Karpas-422 (cell line): ENCODE measurements around the gene CFAP300. TPM values are rescaled to one million over a fixed set of nuclear protein-coding genes. Genes with fewer than 3 reads are reported as not detected.

Experiments used
- DNase-seq: peaks from one replicate; pipeline ENCODE4 v3.0.0-alpha.2; 2015
- H2AFZ ChIP-seq: fragments of 200-600 bp; sonication (generic); 2 replicates; pipeline ENCODE4 v1.6.1; 2014; ENCODE audit warnings: antibody characterized with exemption, low read length, mixed read lengths
- H3K27ac ChIP-seq: fragments of 200-600 bp; sonication (generic); 2 replicates; pipeline ENCODE4 v1.5.1; 2014; ENCODE audit warnings: mild to moderate bottlenecking, low read length, moderate library complexity
- H3K27me3 ChIP-seq: fragments of 200-600 bp; sonication (generic); 2 replicates; pipeline ENCODE4 v1.6.1; 2014; ENCODE audit warnings: low read length, mixed read lengths
- H3K36me3 ChIP-seq: fragments of 200-600 bp; sonication (generic); 2 replicates; pipeline ENCODE4 v1.6.1; 2014; ENCODE audit warnings: low read length, mixed read lengths; ENCODE audit not compliant: insufficient read depth
- H3K4me1 ChIP-seq: fragments of 200-600 bp; sonication (generic); 2 replicates; pipeline ENCODE4 v1.6.1; 2014; ENCODE audit warnings: mild to moderate bottlenecking, low read length, mixed read lengths
- H3K4me2 ChIP-seq: fragments of 200-600 bp; sonication (generic); 2 replicates; pipeline ENCODE4 v1.6.1; 2014; ENCODE audit warnings: low read length, low read depth, mild to moderate bottlenecking; ENCODE audit not compliant: poor library complexity, severe bottlenecking
- H3K4me3 ChIP-seq: fragments of 200-600 bp; sonication (generic); 2 replicates; pipeline ENCODE4 v1.5.1; 2014; ENCODE audit warnings: mild to moderate bottlenecking, antibody characterized with exemption, low read length, mixed read lengths
- H3K79me2 ChIP-seq: fragments of 200-600 bp; sonication (generic); 2 replicates; pipeline ENCODE4 v1.6.1; 2014; ENCODE audit warnings: mild to moderate bottlenecking, low read length, mixed read lengths
- H3K9ac ChIP-seq: fragments of 200-600 bp; sonication (generic); 2 replicates; pipeline ENCODE4 v1.6.0; 2014; ENCODE audit warnings: low read length
- H3K9me2 ChIP-seq: fragments of 200-600 bp; sonication (generic), shearing (Covaris generic); replicated peaks from 2 replicates; pipeline ENCODE4 v1.6.0; 2014; ENCODE audit warnings: mild to moderate bottlenecking, low read length, moderate library complexity; ENCODE audit not compliant: insufficient read depth
- H3K9me3 ChIP-seq: fragments of 300-700, 200-600 bp; sonication (generic); 2 replicates; pipeline ENCODE4 v1.6.1; 2014; ENCODE audit warnings: low read length, mixed read lengths
- H4K20me1 ChIP-seq: fragments of 200-600 bp; sonication (generic); 2 replicates; pipeline ENCODE4 v1.6.1; 2014; ENCODE audit warnings: mild to moderate bottlenecking, antibody characterized with exemption, low read length, low read depth; ENCODE audit not compliant: insufficient read depth
- total RNA-seq: library from RNA; depleted of rRNA; stranded (reverse); fragments of >200 nt; shearing (Covaris generic); gene quantifications from 2 replicates; pipeline ENCODE4 v1.2.3, GENCODE V29; 2014; ENCODE audit warnings: low replicate concordance; rRNA removed

CFAP300 gene
- not detected in 2 replicates for total RNA-seq

GRCh38 chr11:102047305-102047924 lies at the start of gene CFAP300:
Gene CFAP300, plus strand, starts transcription at chr11:102047437. Its CDS starts 34 bp downstream, at chr11:102047471.
- no peak for DNase-seq

DNA sequence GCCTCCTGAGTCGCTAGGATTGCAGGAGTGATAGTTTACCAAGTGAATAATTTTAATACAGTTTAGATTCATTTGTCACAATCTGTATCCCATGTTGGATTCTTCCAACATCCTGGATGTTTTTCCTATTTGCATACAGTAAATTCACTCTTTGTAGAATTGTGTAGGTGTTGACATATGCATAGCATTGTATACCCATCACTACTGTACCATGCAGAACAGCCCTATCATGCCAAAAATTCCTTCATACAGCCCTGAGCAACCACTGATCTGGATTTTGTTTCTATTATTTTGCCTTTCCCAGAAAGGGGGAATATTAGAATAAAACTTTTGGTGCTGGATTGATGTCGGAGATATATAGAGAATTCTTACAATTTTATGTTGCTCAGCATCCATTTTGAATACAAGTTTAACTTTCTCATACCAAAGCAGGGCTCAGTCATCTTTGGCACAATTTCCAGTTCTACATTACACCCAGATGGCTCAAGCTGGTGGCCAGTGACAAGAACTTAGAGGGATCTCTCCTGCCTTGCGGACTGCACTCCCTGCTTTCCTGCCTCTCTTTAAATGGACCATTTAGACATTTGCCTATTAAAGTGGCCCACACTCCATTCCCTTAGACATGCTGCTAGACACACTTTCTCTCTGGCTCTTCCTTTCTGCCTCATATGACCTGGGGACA lies 45.4 kb upstream of the CFAP300 start:
- Histone ChIP-seq H3K4me3 (no peak overlapping the region), H3K9me3 (no peaks in the 10 kb centered on the region), H3K36me3 (no peaks in the 10 kb centered on the region), H3K27me3 (no peaks in the 10 kb centered on the region), H3K9ac (no peak overlapping the region), H3K9me2 (no peaks in the 10 kb centered on the region), H3K27ac (no peak overlapping the region), H3K79me2 (no peaks in the 10 kb centered on the region), H3K4me2 (no peak overlapping the region), H4K20me1 (no peaks in the 10 kb centered on the region), H3K4me1 (no peaks in the 10 kb centered on the region), H2AFZ (no peak overlapping the region)
- DNase-seq = no peak

More at GRCh38 chr11:102047305-102047924, at the start of gene CFAP300:
- Histone ChIP-seq H3K36me3 (no peaks in the 10 kb centered on the region), H4K20me1 (no peaks in the 10 kb centered on the region), H3K79me2 (no peaks in the 10 kb centered on the region), H2AFZ (no peak within 1 kb of the TSS), H3K4me2 (no peak within 1 kb of the TSS), H3K9me3 (no peaks in the 10 kb centered on the region), H3K4me3 (no peak within 1 kb of the TSS), H3K27me3 (no peaks in the 10 kb centered on the region), H3K9ac (no peak within 1 kb of the TSS), H3K27ac (no peak within 1 kb of the TSS), H3K9me2 (no peaks in the 10 kb centered on the region), H3K4me1 (no peaks in the 10 kb centered on the region)

DNA sequence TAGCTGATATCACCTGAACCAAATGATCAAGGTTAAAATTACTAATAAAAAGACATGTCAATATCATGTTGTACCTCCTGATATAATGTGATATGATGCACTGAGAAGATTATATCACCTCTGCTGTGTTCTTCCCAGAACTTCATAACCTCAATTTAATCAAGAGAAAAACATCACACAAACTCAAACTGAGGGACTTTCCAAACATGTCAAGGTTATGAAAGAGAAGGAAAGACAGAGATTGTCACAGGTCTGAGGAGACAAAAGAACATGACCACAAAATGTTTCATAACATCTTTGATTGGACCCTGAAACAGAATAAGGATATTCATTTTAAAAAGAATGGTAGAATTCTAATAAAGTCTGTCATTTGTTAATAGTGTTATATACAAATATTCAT lies 43.0 kb upstream of the CFAP300 start:
- H3K36me3 ChIP-seq = no peaks in the 10 kb centered on the region
- no peaks in the 10 kb centered on the region for H3K4me1 ChIP-seq
- H3K9me3 ChIP-seq = no peaks in the 10 kb centered on the region
- H3K9ac ChIP-seq = no peak overlapping the region
- H3K79me2 ChIP-seq = no peaks in the 10 kb centered on the region
- H4K20me1 ChIP-seq = no peaks in the 10 kb centered on the region
- no peak overlapping the region for H3K4me3 ChIP-seq
- H3K27me3 ChIP-seq = no peaks in the 10 kb centered on the region
- H3K4me2 ChIP-seq = no peak overlapping the region
- no peak for DNase-seq
- no peak overlapping the region for H2AFZ ChIP-seq
- no peak overlapping the region for H3K27ac ChIP-seq
- H3K9me2 ChIP-seq = no peaks in the 10 kb centered on the region

DNA sequence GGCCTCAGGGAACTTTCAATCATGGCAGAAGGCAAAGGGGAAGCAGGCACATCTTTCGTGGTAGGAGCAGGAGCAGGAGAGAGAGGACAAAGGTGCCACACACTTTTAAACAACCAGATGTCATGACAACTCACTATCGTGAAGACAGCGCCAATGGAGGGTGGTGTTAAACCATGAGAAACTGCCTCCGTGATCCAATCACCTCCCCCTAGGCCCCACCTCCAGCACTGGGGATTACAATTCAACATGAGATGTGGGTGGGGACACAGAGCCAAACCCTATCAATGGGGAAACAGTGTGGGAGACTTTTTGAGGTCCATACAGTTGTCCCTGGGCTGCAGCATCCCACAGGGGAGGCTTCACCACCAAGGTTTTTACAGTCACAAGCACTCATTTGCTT lies 41.9 kb upstream of the CFAP300 start:
- Histone ChIP-seq H3K36me3 (no peaks in the 10 kb centered on the region), H3K9me3 (no peaks in the 10 kb centered on the region), H3K79me2 (no peaks in the 10 kb centered on the region), H3K27me3 (no peaks in the 10 kb centered on the region), H3K9ac (no peak overlapping the region), H2AFZ (no peak overlapping the region), H3K4me2 (no peak overlapping the region), H3K4me3 (no peak overlapping the region), H3K27ac (no peak overlapping the region), H3K4me1 (no peaks in the 10 kb centered on the region), H3K9me2 (no peaks in the 10 kb centered on the region), H4K20me1 (no peaks in the 10 kb centered on the region)
- no peak for DNase-seq

DNA sequence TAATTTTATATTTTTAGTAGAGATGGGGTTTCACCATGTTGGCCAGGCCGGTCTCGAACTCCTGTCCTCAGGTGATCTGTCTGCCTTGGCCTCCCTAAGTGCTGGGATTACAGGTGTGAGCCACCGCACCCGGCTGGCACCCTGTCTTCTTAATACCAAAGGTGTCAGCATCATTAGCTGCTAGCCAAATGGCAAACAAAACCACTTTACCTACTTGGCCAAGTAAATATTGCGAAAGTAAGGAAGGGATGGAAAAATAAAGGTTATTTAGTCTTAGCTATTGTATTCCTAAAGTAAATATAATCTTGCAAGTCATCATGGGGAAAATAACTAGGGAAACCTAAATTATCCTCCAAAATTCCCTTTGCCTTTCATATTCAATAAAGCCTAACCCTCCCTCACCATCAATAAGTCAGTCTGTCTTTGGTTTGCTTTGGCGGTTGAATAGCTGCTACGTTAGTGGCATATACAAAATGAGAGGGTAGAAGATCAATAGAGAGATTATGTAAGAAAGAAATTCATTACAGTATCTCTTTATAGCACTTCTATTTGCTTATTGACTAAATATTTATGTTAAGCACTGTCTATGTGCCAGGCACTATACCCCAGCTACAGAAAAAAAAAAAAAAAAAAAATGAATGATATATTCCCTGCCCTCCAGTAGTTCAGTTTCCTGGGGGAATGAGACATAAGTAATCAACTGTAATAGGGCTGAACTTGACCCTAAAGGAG lies 40.2 kb upstream of the CFAP300 start:
- Histone ChIP-seq H3K27ac (no peak overlapping the region), H3K9me3 (no peaks in the 10 kb centered on the region), H3K4me3 (no peak overlapping the region), H3K4me1 (no peaks in the 10 kb centered on the region), H3K9me2 (no peaks in the 10 kb centered on the region), H3K4me2 (no peak overlapping the region), H3K79me2 (no peaks in the 10 kb centered on the region), H2AFZ (no peak overlapping the region), H4K20me1 (no peaks in the 10 kb centered on the region), H3K9ac (no peak overlapping the region), H3K27me3 (no peaks in the 10 kb centered on the region), H3K36me3 (no peaks in the 10 kb centered on the region)
- no peak for DNase-seq

GRCh38 chr11:102007567-102008437 lies 39.4 kb upstream of the CFAP300 start:
- Histone ChIP-seq H3K4me2 (no peak overlapping the region), H3K79me2 (no peaks in the 10 kb centered on the region), H3K9ac (no peak overlapping the region), H3K9me2 (no peaks in the 10 kb centered on the region), H3K27me3 (no peaks in the 10 kb centered on the region), H3K36me3 (no peaks in the 10 kb centered on the region), H4K20me1 (no peaks in the 10 kb centered on the region), H3K4me3 (no peak overlapping the region), H3K4me1 (no peaks in the 10 kb centered on the region), H3K27ac (no peak overlapping the region), H3K9me3 (no peaks in the 10 kb centered on the region), H2AFZ (no peak overlapping the region)
- DNase-seq = peak; percentile 92

GRCh38 chr11:102010776-102011494 lies 36.3 kb upstream of the CFAP300 start:
- H2AFZ ChIP-seq = no peak overlapping the region
- H3K79me2 ChIP-seq = no peaks in the 10 kb centered on the region
- H3K9me3 ChIP-seq = no peaks in the 10 kb centered on the region
- no peaks in the 10 kb centered on the region for H3K4me1 ChIP-seq
- no peak overlapping the region for H3K27ac ChIP-seq
- DNase-seq = no peak
- no peak overlapping the region for H3K4me2 ChIP-seq
- H3K27me3 ChIP-seq = no peaks in the 10 kb centered on the region; the same call in 1 of the 2 replicates
- H4K20me1 ChIP-seq = no peaks in the 10 kb centered on the region
- H3K9ac ChIP-seq = no peak overlapping the region
- no peaks in the 10 kb centered on the region for H3K36me3 ChIP-seq
- H3K9me2 ChIP-seq = no peaks in the 10 kb centered on the region
- H3K4me3 ChIP-seq = no peak overlapping the region
